ENCODE measurements around the gene ABCC10.
"Not testable (repeated sequence)": the region's sequence is repeated elsewhere in the genome, so short reads cannot be mapped to it uniquely, and the experiment has no call there.

Gene ABCC10

DNA sequence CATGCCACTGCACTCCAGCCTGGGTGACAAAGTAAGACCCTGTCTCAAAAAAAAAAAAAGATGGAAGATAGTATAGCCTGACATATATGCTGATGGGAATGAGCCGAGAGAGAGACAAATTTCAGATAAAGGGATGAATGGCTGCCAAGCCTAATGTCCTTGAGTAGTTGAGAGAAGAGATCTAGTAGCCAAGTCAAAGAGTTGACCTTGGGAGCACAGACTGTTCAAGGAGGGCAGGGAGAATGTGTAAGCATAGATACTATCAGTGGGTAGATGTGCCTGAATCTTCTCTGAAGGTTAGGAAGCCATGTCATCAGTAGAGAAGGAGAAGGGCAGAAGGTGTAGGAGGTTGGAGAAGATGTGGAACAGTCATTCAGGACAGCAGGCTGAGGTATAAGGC is 20.0 kb upstream of the ABCC10 start:
- Histone ChIP-seq H3K4me3 (replicated peaks; ENCODE audit: insufficient read depth, low read length) (no peak overlapping the region), H3K27me3 (ENCODE audit: insufficient read depth, poor library complexity, severe bottlenecking) (no peaks in the 10 kb centered on the region), H3K27ac (replicated peaks) (no peak overlapping the region)
- DNase-seq (ENCODE audit: low read depth in 1 of 2, low spot score in 1 of 2): no peak
- no peak for TF ChIP-seq GABPA (IDR thresholded peaks at IDR 0.05; ENCODE audit: low read depth)
- no peak for TF ChIP-seq POLR2AphosphoS5 (IDR thresholded peaks at IDR 0.05; ENCODE audit: low read depth)
- TF ChIP-seq SPI1 (IDR thresholded peaks at IDR 0.05; ENCODE audit: borderline replicate concordance, low read depth): no peak
- TF ChIP-seq CTCF (IDR thresholded peaks at IDR 0.05; ENCODE audit: insufficient read depth, low read length): no peak
- TF ChIP-seq REST (IDR thresholded peaks at IDR 0.05; ENCODE audit: insufficient replicate concordance, low read depth): no peak

GRCh38 chr6:43408259-43408658 is 19.1 kb upstream of the ABCC10 start:
- Histone ChIP-seq H3K4me3 (replicated peaks; ENCODE audit: insufficient read depth, low read length) (no peak overlapping the region), H3K27ac (replicated peaks) (no peak overlapping the region), H3K27me3 (ENCODE audit: insufficient read depth, poor library complexity, severe bottlenecking) (no peaks in the 10 kb centered on the region)
- no peak for DNase-seq (ENCODE audit: low read depth in 1 of 2, low spot score in 1 of 2)
- no peak for TF ChIP-seq REST (IDR thresholded peaks at IDR 0.05; ENCODE audit: insufficient replicate concordance, low read depth)
- TF ChIP-seq CTCF (IDR thresholded peaks at IDR 0.05; ENCODE audit: insufficient read depth, low read length): no peak
- TF ChIP-seq POLR2AphosphoS5 (IDR thresholded peaks at IDR 0.05; ENCODE audit: low read depth): no peak
- no peak for TF ChIP-seq SPI1 (IDR thresholded peaks at IDR 0.05; ENCODE audit: borderline replicate concordance, low read depth)
- no peak for TF ChIP-seq GABPA (IDR thresholded peaks at IDR 0.05; ENCODE audit: low read depth)

DNA sequence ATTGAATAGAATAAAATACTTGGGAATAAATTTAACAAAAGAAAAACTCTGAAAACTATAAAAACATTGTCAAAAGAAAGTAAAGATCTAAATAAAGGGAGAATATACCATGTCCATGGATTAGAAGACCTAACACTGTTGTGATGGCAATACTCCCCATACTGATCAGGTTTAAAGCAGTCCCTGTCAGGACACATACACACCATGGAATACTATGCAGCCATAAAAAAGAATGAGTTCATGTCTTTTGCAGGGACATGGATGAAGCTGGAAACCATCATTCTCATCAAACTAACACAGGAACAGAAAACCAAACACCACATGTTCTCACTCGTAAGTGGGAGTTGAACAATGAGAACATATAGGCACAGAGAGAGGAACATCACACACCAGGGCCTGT is 16.6 kb upstream of the ABCC10 start:
- not testable (repeated sequence) for H3K27ac ChIP-seq (replicated peaks); DNase-seq (ENCODE audit: low read depth in 1 of 2, low spot score in 1 of 2); H3K27me3 ChIP-seq (ENCODE audit: insufficient read depth, poor library complexity, severe bottlenecking); H3K4me3 ChIP-seq (replicated peaks; ENCODE audit: insufficient read depth, low read length)

DNA sequence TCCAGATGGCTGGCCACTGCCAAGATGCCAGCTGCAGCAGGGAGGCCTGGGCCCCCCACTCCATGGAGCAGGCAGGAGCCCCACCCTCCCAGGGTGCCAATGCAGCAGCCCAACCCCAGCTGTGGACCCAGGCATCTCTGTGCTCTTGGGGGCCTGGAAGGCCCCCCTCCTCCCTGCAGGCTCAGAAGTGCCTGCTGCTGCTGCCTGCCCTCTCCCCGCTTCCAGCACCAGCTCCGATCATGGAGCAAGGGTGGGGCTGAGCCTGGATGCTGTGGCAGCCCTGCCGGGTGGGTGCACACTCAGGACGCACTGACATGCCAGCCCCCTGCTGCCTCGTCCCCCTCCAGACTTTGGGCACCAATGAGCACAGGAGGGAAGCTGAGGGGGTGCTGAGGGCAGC is 14.8 kb upstream of the ABCC10 start:
- TF ChIP-seq SPI1 (IDR thresholded peaks at IDR 0.05; ENCODE audit: borderline replicate concordance, low read depth): no peak
- TF ChIP-seq CTCF (IDR thresholded peaks at IDR 0.05; ENCODE audit: insufficient read depth, low read length): no peak
- no peak for TF ChIP-seq POLR2AphosphoS5 (IDR thresholded peaks at IDR 0.05; ENCODE audit: low read depth)
- TF ChIP-seq REST (IDR thresholded peaks at IDR 0.05; ENCODE audit: insufficient replicate concordance, low read depth): no peak
- TF ChIP-seq GABPA (IDR thresholded peaks at IDR 0.05; ENCODE audit: low read depth): no peak
- no peak for DNase-seq (ENCODE audit: low read depth in 1 of 2, low spot score in 1 of 2)

More for the DNA sequence above, 14.8 kb upstream of the ABCC10 start:
- Histone ChIP-seq H3K4me3 (replicated peaks; ENCODE audit: insufficient read depth, low read length) (no peak overlapping the region), H3K27ac (replicated peaks) (no peak overlapping the region), H3K27me3 (ENCODE audit: insufficient read depth, poor library complexity, severe bottlenecking) (no peaks in the 10 kb centered on the region)
